ENCODE results near the gene ANGPTL4.

Gene ANGPTL4

GRCh38 chr19:8386990-8387389 is 23.0 kb downstream of the ANGPTL4 start:
- TF ChIP-seq EZH2phosphoT487 (IDR thresholded peaks at IDR 0.05; ENCODE audit: low read length), result no peak
- TF ChIP-seq CTCF (IDR thresholded peaks at IDR 0.05; ENCODE audit: low read length), result no peak
- TF ChIP-seq EZH2 (optimal IDR thresholded peaks at IDR 0.05; ENCODE audit: low read depth, low read length), result no peak
- DNase-seq, result no peak
- Histone ChIP-seq H3K9me3 (replicated peaks; ENCODE audit: insufficient read depth, low read length) (no peaks in the 10 kb centered on the region), H3K9ac (ENCODE audit: low read length) (no peak overlapping the region), H3K79me2 (ENCODE audit: low read length) (peaks cover 13% of the 10 kb centered on the region), H3K36me3 (replicated peaks; ENCODE audit: insufficient read depth, low read length) (no peaks in the 10 kb centered on the region), H3K27me3 (replicated peaks; ENCODE audit: insufficient read depth, low read length) (no peaks in the 10 kb centered on the region), H4K20me1 (ENCODE audit: insufficient read depth, low read length) (peaks cover 7% of the 10 kb centered on the region; the same call in 1 of the 2 replicates), H3K4me1 (ENCODE audit: low read length) (peaks cover 4% of the 10 kb centered on the region; the same call in 1 of the 2 replicates), H2AFZ (ENCODE audit: low read length) (no peak overlapping the region), H3K9me2 (replicated peaks; ENCODE audit: insufficient read depth, low read length) (no peaks in the 10 kb centered on the region), H3K4me3 (ENCODE audit: low read length) (no peak overlapping the region), H3F3A (ENCODE audit: insufficient read depth, low read length) (no peaks in the 10 kb centered on the region), H3K27ac (ENCODE audit: low read length) (no peak overlapping the region), H3K4me2 (ENCODE audit: low read depth, low read length) (no peak overlapping the region)

GRCh38 chr19:8387688-8388611 is 24.0 kb downstream of the ANGPTL4 start:
- H3K4me2 ChIP-seq (ENCODE audit: low read depth, low read length), result no peak overlapping the region
- no peak for DNase-seq
- TF ChIP-seq EZH2phosphoT487 (IDR thresholded peaks at IDR 0.05; ENCODE audit: low read length) (no peak), EZH2 (optimal IDR thresholded peaks at IDR 0.05; ENCODE audit: low read depth, low read length) (no peak), CTCF (IDR thresholded peaks at IDR 0.05; ENCODE audit: low read length) (no peak)
- H3F3A ChIP-seq (ENCODE audit: insufficient read depth, low read length), result no peaks in the 10 kb centered on the region
- H3K36me3 ChIP-seq (replicated peaks; ENCODE audit: insufficient read depth, low read length), result no peaks in the 10 kb centered on the region
- no peaks in the 10 kb centered on the region for H3K27me3 ChIP-seq (replicated peaks; ENCODE audit: insufficient read depth, low read length)
- no peaks in the 10 kb centered on the region for H3K9me3 ChIP-seq (replicated peaks; ENCODE audit: insufficient read depth, low read length)
- H3K9me2 ChIP-seq (replicated peaks; ENCODE audit: insufficient read depth, low read length), result no peaks in the 10 kb centered on the region
- H3K27ac ChIP-seq (ENCODE audit: low read length), result no peak overlapping the region
- peaks cover 7% of the 10 kb centered on the region; the same call in 1 of the 2 replicates for H4K20me1 ChIP-seq (ENCODE audit: insufficient read depth, low read length)
- peaks cover 4% of the 10 kb centered on the region; the same call in 1 of the 2 replicates for H3K4me1 ChIP-seq (ENCODE audit: low read length)
- H3K79me2 ChIP-seq (ENCODE audit: low read length), result peaks cover 21% of the 10 kb centered on the region
- H3K9ac ChIP-seq (ENCODE audit: low read length), result no peak overlapping the region
- no peak overlapping the region for H2AFZ ChIP-seq (ENCODE audit: low read length)
- no peak overlapping the region for H3K4me3 ChIP-seq (ENCODE audit: low read length)

GRCh38 chr19:8388612-8388958 is 24.6 kb downstream of the ANGPTL4 start:
- no peak overlapping the region for H2AFZ ChIP-seq (ENCODE audit: low read length)
- TF ChIP-seq EZH2 (optimal IDR thresholded peaks at IDR 0.05; ENCODE audit: low read depth, low read length), result no peak
- TF ChIP-seq EZH2phosphoT487 (IDR thresholded peaks at IDR 0.05; ENCODE audit: low read length), result no peak
- no peak for TF ChIP-seq CTCF (IDR thresholded peaks at IDR 0.05; ENCODE audit: low read length)
- no peaks in the 10 kb centered on the region for H3F3A ChIP-seq (ENCODE audit: insufficient read depth, low read length)
- H3K4me3 ChIP-seq (ENCODE audit: low read length), result no peak overlapping the region
- no peak overlapping the region for H3K4me2 ChIP-seq (ENCODE audit: low read depth, low read length)
- H4K20me1 ChIP-seq (ENCODE audit: insufficient read depth, low read length), result peaks cover 7% of the 10 kb centered on the region; the same call in 1 of the 2 replicates
- no peaks in the 10 kb centered on the region for H3K36me3 ChIP-seq (replicated peaks; ENCODE audit: insufficient read depth, low read length)
- H3K9me3 ChIP-seq (replicated peaks; ENCODE audit: insufficient read depth, low read length), result no peaks in the 10 kb centered on the region
- no peaks in the 10 kb centered on the region for H3K9me2 ChIP-seq (replicated peaks; ENCODE audit: insufficient read depth, low read length)
- no peak overlapping the region for H3K27ac ChIP-seq (ENCODE audit: low read length)
- DNase-seq, result no peak
- peaks cover 4% of the 10 kb centered on the region; the same call in 1 of the 2 replicates for H3K4me1 ChIP-seq (ENCODE audit: low read length)
- H3K79me2 ChIP-seq (ENCODE audit: low read length), result peaks cover 28% of the 10 kb centered on the region
- H3K27me3 ChIP-seq (replicated peaks; ENCODE audit: insufficient read depth, low read length), result no peaks in the 10 kb centered on the region
- no peak overlapping the region for H3K9ac ChIP-seq (ENCODE audit: low read length)
